Glutamatergic neuron (in vitro differentiated cells): ENCODE measurements around the gene ENOPH1. TPM values are rescaled to one million over a fixed set of nuclear protein-coding genes. Genes with fewer than 3 reads are reported as not detected.

Experiments
- DNase-seq: peaks from one replicate; pipeline ENCODE4 v3.0.0; 2022
- H3K27ac Mint-ChIP-seq: one replicate; pipeline ENCODE4 v1.8.0; 2020; ENCODE audit warnings: mild to moderate bottlenecking, mixed read lengths, inconsistent platforms; ENCODE audit not compliant: unreplicated experiment
- H3K27me3 Mint-ChIP-seq: one replicate; pipeline ENCODE4 v1.8.0; 2020; ENCODE audit warnings: mild to moderate bottlenecking, moderate library complexity, mixed read lengths, inconsistent platforms; ENCODE audit not compliant: unreplicated experiment
- H3K36me3 Mint-ChIP-seq: one replicate; pipeline ENCODE4 v1.8.0; 2020; ENCODE audit warnings: mild to moderate bottlenecking, mixed read lengths, inconsistent platforms; ENCODE audit not compliant: unreplicated experiment
- H3K4me1 Mint-ChIP-seq: one replicate; pipeline ENCODE4 v1.8.0; 2020; ENCODE audit warnings: mild to moderate bottlenecking, low read depth, mixed read lengths, inconsistent platforms; ENCODE audit not compliant: unreplicated experiment
- H3K4me3 Mint-ChIP-seq: one replicate; pipeline ENCODE4 v1.8.0; 2020; ENCODE audit warnings: mild to moderate bottlenecking, mixed read lengths, inconsistent platforms; ENCODE audit not compliant: unreplicated experiment
- H3K9me3 Mint-ChIP-seq: one replicate; pipeline ENCODE4 v1.8.0; 2020; ENCODE audit warnings: mild to moderate bottlenecking, moderate library complexity, mixed read lengths, inconsistent platforms; ENCODE audit not compliant: unreplicated experiment
- CTCF ChIP-seq: fragments of 200-600 bp; sonication (generic); IDR thresholded peaks from one replicate; pipeline ENCODE4 v1.5.0; 2021; ENCODE audit not compliant: partially characterized antibody, unreplicated experiment
- total RNA-seq: library from RNA; stranded (reverse); fragmentation: NEBNext Ultra II Directional; extraction: Animal tissue kit (Norgen Biotek cat#: 25700); gene quantifications from one replicate; pipeline ENCODE4 v1.2.1, GENCODE V29; 2021; ENCODE audit not compliant: unreplicated experiment

ENOPH1 gene
- total RNA-seq, 1 donor from 2014 or later: 26.9 TPM

- no peaks in the 10 kb centered on the region for H3K27me3 Mint-ChIP-seq
- no peak for TF ChIP-seq CTCF
- no peak overlapping the region for H3K27ac Mint-ChIP-seq
- peaks cover 1% of the 10 kb centered on the region for H3K9me3 Mint-ChIP-seq
- H3K4me3 Mint-ChIP-seq: no peak overlapping the region
- DNase-seq: no peak
- peaks cover 5% of the 10 kb centered on the region for H3K36me3 Mint-ChIP-seq
- peaks cover 7% of the 10 kb centered on the region for H3K4me1 Mint-ChIP-seq
Observed at GRCh38 chr4:82452026-82452425, 21.6 kb downstream of the ENOPH1 start.

GRCh38 chr4:82457266-82457665 is 26.9 kb downstream of the ENOPH1 start:
- TF ChIP-seq CTCF: no peak
- no peaks in the 10 kb centered on the region for H3K36me3 Mint-ChIP-seq
- no peak for DNase-seq
- H3K9me3 Mint-ChIP-seq: no peaks in the 10 kb centered on the region
- no peaks in the 10 kb centered on the region for H3K27me3 Mint-ChIP-seq
- H3K4me3 Mint-ChIP-seq: no peak overlapping the region
- H3K4me1 Mint-ChIP-seq: peaks cover 5% of the 10 kb centered on the region
- H3K27ac Mint-ChIP-seq: no peak overlapping the region

- Mint-ChIP-seq H3K4me1 (peaks cover 5% of the 10 kb centered on the region), H3K36me3 (no peaks in the 10 kb centered on the region), H3K27ac (no peak overlapping the region), H3K27me3 (no peaks in the 10 kb centered on the region), H3K9me3 (no peaks in the 10 kb centered on the region), H3K4me3 (no peak overlapping the region)
- DNase-seq: no peak
- no peak for TF ChIP-seq CTCF
Observed at GRCh38 chr4:82458729-82459128, 28.3 kb downstream of the ENOPH1 start.

GRCh38 chr4:82461710-82462109 is 31.3 kb downstream of the ENOPH1 start:
- no peaks in the 10 kb centered on the region for H3K36me3 Mint-ChIP-seq
- no peak for TF ChIP-seq CTCF
- H3K4me3 Mint-ChIP-seq: no peak overlapping the region
- H3K9me3 Mint-ChIP-seq: no peaks in the 10 kb centered on the region
- no peaks in the 10 kb centered on the region for H3K27me3 Mint-ChIP-seq
- no peak for DNase-seq
- no peak overlapping the region for H3K27ac Mint-ChIP-seq
- no peaks in the 10 kb centered on the region for H3K4me1 Mint-ChIP-seq

GRCh38 chr4:82462415-82462831 is 32.0 kb downstream of the ENOPH1 start:
- no peaks in the 10 kb centered on the region for H3K9me3 Mint-ChIP-seq
- DNase-seq: peak; percentile 92
- no peaks in the 10 kb centered on the region for H3K4me1 Mint-ChIP-seq
- peak; percentile 84 for TF ChIP-seq CTCF
- H3K27ac Mint-ChIP-seq: no peak overlapping the region
- H3K27me3 Mint-ChIP-seq: no peaks in the 10 kb centered on the region
- H3K4me3 Mint-ChIP-seq: no peak overlapping the region
- no peaks in the 10 kb centered on the region for H3K36me3 Mint-ChIP-seq
